ENCODE results near the gene TTC23.

The TTC23 gene

DNA sequence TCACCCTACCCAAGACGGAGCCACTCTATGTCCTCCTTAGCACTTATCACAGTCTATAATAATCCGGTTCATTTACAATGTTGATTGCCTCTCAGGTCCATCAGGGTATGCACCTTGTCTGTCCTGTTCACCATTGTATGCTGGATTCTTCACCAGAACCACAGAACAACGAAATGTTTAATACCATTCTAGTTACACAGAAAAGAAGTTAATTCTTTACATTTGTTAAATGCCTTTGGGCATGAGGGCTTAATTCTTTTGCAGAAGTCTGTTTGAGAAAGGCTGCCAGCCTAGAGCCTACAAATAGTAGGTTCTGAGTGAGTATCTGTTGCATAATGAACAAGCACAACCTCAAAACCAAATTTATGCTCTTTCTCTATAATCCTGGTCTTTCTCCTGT is 22.6 kb downstream of the TTC23 start:
- H3K36me3 ChIP-seq (ENCODE audit: control insufficient read depth in 2 of 2, insufficient read depth in 2 of 2, low read length in 2 of 2), result peaks cover 13 to 24% of the 10 kb centered on the region in 2 donors
- no peak overlapping the region for H3K27ac ChIP-seq (ENCODE audit: low read length)
- H3K9me3 ChIP-seq (ENCODE audit: control insufficient read depth in 2 of 2, low read length in 2 of 2), result no peaks in the 10 kb centered on the region
- H3K9ac ChIP-seq (ENCODE audit: low read length in 2 of 2), result no peak overlapping the region
- no peaks in the 10 kb centered on the region for H3K4me1 ChIP-seq (ENCODE audit: control insufficient read depth, insufficient read depth, low read length)
- H3K4me3 ChIP-seq (ENCODE audit: low read length in 2 of 2), result no peak overlapping the region
- H3K27me3 ChIP-seq (ENCODE audit: control insufficient read depth in 1 of 2, insufficient read depth in 2 of 2, low read length in 2 of 2), result no peaks in the 10 kb centered on the region

DNA sequence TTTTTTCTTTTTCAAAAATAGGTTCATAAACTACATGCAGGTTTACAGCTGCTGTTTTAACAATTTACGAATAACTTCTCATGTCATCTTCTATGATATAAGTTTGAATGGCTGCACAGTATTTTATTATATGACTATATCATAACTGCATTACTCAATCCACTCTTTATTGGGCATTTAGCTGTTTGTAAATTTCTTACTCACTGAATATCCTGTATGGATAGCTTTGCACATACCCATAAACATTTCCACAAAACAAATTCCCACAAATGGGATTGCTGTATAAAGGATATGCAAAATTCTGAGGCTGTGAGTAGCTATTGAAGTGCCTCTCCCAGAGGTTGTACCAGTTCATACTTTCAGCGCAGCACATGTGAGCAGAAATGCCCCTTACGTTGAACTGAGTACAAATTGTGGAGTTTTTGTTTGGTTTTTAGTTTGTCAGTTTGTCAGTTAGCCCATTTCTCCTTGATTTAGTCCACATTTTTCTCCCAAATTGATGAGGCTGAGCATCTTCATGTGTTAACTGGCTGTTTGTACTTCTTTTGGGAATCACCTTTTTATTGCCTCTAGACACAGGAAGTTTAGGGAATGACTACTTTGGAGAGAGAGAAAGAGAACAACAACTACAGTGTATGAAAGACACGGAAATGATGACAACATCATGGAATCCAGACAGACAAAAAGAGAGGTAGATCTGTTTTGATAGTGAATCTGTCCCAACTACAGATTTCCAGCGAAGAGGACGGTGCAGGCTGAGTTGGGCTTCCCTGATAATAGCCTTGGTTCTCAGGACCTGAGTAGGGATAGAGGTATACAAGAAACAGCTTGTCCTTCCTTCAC is 24.8 kb downstream of the TTC23 start:
- Histone ChIP-seq H3K4me1 (ENCODE audit: control insufficient read depth, insufficient read depth, low read length) (no peaks in the 10 kb centered on the region), H3K9me3 (ENCODE audit: control insufficient read depth in 2 of 2, low read length in 2 of 2) (no peaks in the 10 kb centered on the region), H3K9ac (ENCODE audit: low read length in 2 of 2) (no peak overlapping the region), H3K36me3 (ENCODE audit: control insufficient read depth in 2 of 2, insufficient read depth in 2 of 2, low read length in 2 of 2) (peaks cover 20 to 38% of the 10 kb centered on the region in 2 donors), H3K4me3 (ENCODE audit: low read length in 2 of 2) (no peak overlapping the region), H3K27me3 (ENCODE audit: control insufficient read depth in 1 of 2, insufficient read depth in 2 of 2, low read length in 2 of 2) (no peaks in the 10 kb centered on the region), H3K27ac (ENCODE audit: low read length) (no peak overlapping the region)

DNA sequence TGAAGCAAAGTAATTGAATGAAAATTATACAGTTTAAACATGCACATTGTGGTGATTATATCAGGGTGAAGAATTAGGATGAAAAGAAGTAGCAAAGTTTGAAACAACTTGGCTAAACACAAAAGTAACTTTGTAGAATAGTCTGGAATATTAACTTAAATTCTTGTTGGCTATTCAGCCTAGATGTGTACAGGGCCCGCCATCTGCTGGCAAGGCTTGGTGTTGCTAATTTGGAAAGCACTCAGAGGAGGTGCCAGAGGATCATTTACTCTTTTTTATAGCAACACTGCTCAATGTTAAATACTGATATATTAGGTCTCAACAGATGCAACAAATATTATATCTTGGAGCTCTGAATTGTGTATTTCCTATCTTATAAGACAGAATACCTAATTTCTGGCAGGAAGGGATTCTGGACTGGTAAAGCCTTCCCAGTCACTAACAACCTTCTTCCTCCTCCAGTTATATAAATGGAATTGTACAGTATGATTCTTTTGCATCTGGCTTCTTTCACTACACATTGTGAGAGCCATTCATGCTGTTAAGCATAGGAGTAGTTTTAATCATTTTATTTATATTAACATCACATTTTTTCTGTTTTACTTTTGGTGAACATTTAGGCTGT is 36.1 kb downstream of the TTC23 start:
- H3K27me3 ChIP-seq (ENCODE audit: control insufficient read depth in 1 of 2, insufficient read depth in 2 of 2, low read length in 2 of 2), result no peaks in the 10 kb centered on the region
- H3K27ac ChIP-seq (ENCODE audit: low read length), result peak overlapping the region; percentile 88
- H3K9ac ChIP-seq (ENCODE audit: low read length in 2 of 2), result no peak overlapping the region
- no peak overlapping the region for H3K4me3 ChIP-seq (ENCODE audit: low read length in 2 of 2)
- H3K4me1 ChIP-seq (ENCODE audit: control insufficient read depth, insufficient read depth, low read length), result no peaks in the 10 kb centered on the region
- H3K9me3 ChIP-seq (ENCODE audit: control insufficient read depth in 2 of 2, low read length in 2 of 2), result no peaks in the 10 kb centered on the region
- peaks cover 8 to 14% of the 10 kb centered on the region in 2 donors for H3K36me3 ChIP-seq (ENCODE audit: control insufficient read depth in 2 of 2, insufficient read depth in 2 of 2, low read length in 2 of 2)

DNA sequence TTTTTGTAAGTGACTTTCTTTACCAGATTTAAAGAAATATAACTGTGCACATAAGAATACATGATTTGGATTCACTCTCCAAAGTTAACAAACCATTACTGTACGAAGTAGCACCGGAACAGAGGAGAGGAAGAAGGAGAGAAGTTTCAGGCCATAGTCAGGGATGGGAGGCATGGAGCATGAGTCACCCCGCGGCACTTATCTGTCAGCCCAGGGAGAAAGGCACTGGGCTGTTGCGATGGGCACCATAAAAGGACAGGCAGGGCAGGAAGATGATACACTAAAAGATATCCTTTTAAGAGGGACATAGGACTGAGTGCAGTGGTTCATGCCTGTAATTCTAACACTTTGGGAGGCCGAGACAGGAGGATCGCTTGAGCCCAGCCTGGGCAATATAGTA is 37.0 kb downstream of the TTC23 start:
- no peaks in the 10 kb centered on the region for H3K27me3 ChIP-seq (ENCODE audit: control insufficient read depth in 1 of 2, insufficient read depth in 2 of 2, low read length in 2 of 2)
- H3K4me1 ChIP-seq (ENCODE audit: control insufficient read depth, insufficient read depth, low read length), result no peaks in the 10 kb centered on the region
- peaks cover 0 to 9% of the 10 kb centered on the region in 2 donors for H3K36me3 ChIP-seq (ENCODE audit: control insufficient read depth in 2 of 2, insufficient read depth in 2 of 2, low read length in 2 of 2)
- H3K9me3 ChIP-seq (ENCODE audit: control insufficient read depth in 2 of 2, low read length in 2 of 2), result no peaks in the 10 kb centered on the region
- no peak overlapping the region for H3K4me3 ChIP-seq (ENCODE audit: low read length in 2 of 2)
- peak overlapping the region; percentile 88 for H3K27ac ChIP-seq (ENCODE audit: low read length)
- H3K9ac ChIP-seq (ENCODE audit: low read length in 2 of 2), result peak overlapping the region in 1 of 2 donors; percentile 53

DNA sequence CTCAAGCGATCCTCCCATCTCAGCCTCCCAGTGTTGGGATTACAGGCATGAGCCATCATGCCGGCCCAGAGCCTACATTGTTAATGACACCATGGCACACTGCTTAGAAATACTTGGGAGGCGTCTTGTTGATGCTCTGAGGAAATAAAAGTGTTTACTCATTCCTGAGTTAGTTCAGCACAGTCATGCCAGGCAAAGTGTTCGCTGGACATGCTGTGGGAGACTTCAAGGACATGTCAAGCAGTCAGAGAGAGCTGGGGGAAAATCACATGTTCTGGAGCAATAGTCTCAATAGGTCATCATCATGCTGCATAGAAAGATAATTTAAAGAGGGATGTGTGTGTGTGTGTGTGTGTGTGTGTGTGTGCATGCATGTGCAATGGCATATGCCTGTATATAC is 37.5 kb downstream of the TTC23 start:
- Histone ChIP-seq H3K4me3 (ENCODE audit: low read length in 2 of 2) (no peak overlapping the region), H3K27ac (ENCODE audit: low read length) (peak overlapping the region; percentile 88), H3K27me3 (ENCODE audit: control insufficient read depth in 1 of 2, insufficient read depth in 2 of 2, low read length in 2 of 2) (no peaks in the 10 kb centered on the region), H3K9ac (ENCODE audit: low read length in 2 of 2) (peak overlapping the region in 1 of 2 donors; percentile 53), H3K4me1 (ENCODE audit: control insufficient read depth, insufficient read depth, low read length) (no peaks in the 10 kb centered on the region), H3K9me3 (ENCODE audit: control insufficient read depth in 2 of 2, low read length in 2 of 2) (no peaks in the 10 kb centered on the region), H3K36me3 (ENCODE audit: control insufficient read depth in 2 of 2, insufficient read depth in 2 of 2, low read length in 2 of 2) (peaks cover 0 to 9% of the 10 kb centered on the region in 2 donors)

DNA sequence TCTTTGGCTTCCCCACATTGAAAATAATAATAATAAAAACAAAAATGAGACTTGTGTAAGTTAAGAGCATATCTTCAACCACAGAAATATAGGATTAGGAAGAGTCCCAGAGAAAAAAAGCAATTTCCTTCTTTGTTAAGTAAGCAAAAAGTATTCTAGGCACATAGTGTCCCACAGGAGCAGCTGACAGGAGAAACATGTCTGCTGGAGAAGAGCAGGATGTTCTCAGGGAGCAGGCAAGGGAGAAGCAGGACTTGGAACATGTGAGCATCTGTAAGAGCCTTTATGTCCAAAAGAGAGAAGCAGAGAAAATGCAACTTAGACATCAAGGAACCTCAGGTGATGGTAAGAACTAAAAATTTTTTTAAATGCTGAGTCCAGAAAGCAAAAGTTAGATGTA is 39.0 kb downstream of the TTC23 start:
- H3K9me3 ChIP-seq (ENCODE audit: control insufficient read depth in 2 of 2, low read length in 2 of 2), result no peaks in the 10 kb centered on the region
- no peaks in the 10 kb centered on the region for H3K4me1 ChIP-seq (ENCODE audit: control insufficient read depth, insufficient read depth, low read length)
- H3K4me3 ChIP-seq (ENCODE audit: low read length in 2 of 2), result no peak overlapping the region
- peaks cover 0 to 4% of the 10 kb centered on the region in 2 donors for H3K36me3 ChIP-seq (ENCODE audit: control insufficient read depth in 2 of 2, insufficient read depth in 2 of 2, low read length in 2 of 2)
- H3K9ac ChIP-seq (ENCODE audit: low read length in 2 of 2), result no peak overlapping the region
- H3K27me3 ChIP-seq (ENCODE audit: control insufficient read depth in 1 of 2, insufficient read depth in 2 of 2, low read length in 2 of 2), result no peaks in the 10 kb centered on the region
- H3K27ac ChIP-seq (ENCODE audit: low read length), result peak overlapping the region; percentile 88

DNA sequence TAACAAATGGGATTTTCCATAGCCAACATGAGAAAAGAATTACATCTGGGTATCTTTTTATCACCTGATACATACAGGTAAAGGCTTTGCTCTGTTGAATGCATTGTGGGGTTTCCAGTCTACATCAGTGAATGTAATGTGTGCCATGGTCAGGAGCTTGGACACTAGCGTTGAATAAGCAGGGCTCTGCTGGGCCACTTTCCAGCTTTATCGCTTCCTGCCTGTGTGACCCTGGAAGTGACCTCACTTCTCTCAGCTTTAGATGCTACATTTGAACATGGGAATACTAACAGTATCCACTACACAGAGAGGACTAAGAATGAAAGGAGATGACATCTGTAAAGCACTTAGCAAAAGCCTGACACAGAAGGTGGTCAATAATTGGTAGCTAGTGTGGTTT is 40.1 kb downstream of the TTC23 start:
- no peaks in the 10 kb centered on the region for H3K27me3 ChIP-seq (ENCODE audit: control insufficient read depth in 1 of 2, insufficient read depth in 2 of 2, low read length in 2 of 2)
- H3K36me3 ChIP-seq (ENCODE audit: control insufficient read depth in 2 of 2, insufficient read depth in 2 of 2, low read length in 2 of 2), result no peaks in the 10 kb centered on the region
- no peak overlapping the region for H3K4me3 ChIP-seq (ENCODE audit: low read length in 2 of 2)
- H3K9me3 ChIP-seq (ENCODE audit: control insufficient read depth in 2 of 2, low read length in 2 of 2), result no peaks in the 10 kb centered on the region
- no peak overlapping the region for H3K9ac ChIP-seq (ENCODE audit: low read length in 2 of 2)
- H3K4me1 ChIP-seq (ENCODE audit: control insufficient read depth, insufficient read depth, low read length), result no peaks in the 10 kb centered on the region
- no peak overlapping the region for H3K27ac ChIP-seq (ENCODE audit: low read length)

DNA sequence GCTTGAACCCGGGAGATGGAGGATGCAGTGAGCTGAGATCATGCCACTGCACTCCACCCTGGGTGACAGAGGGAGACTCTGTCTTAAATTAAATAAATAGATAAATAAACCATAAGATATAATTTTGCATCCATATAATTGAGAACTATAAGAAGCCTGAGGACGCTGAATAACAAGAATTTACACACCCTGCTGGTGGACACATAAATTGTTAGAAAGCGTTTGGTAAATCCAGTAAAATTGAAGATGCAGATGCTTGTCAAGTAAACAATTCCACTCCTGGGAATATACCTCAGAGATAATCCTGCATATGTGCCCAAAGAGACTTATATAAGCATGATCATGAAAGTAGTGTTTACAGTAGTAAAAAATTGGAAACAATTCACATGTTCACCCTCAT is 41.7 kb downstream of the TTC23 start:
- Histone ChIP-seq H3K36me3 (ENCODE audit: control insufficient read depth in 2 of 2, insufficient read depth in 2 of 2, low read length in 2 of 2) (no peaks in the 10 kb centered on the region), H3K27ac (ENCODE audit: low read length) (no peak overlapping the region), H3K9ac (ENCODE audit: low read length in 2 of 2) (no peak overlapping the region), H3K4me1 (ENCODE audit: control insufficient read depth, insufficient read depth, low read length) (no peaks in the 10 kb centered on the region), H3K9me3 (ENCODE audit: control insufficient read depth in 2 of 2, low read length in 2 of 2) (no peaks in the 10 kb centered on the region), H3K27me3 (ENCODE audit: control insufficient read depth in 1 of 2, insufficient read depth in 2 of 2, low read length in 2 of 2) (no peaks in the 10 kb centered on the region), H3K4me3 (ENCODE audit: low read length in 2 of 2) (no peak overlapping the region)

DNA sequence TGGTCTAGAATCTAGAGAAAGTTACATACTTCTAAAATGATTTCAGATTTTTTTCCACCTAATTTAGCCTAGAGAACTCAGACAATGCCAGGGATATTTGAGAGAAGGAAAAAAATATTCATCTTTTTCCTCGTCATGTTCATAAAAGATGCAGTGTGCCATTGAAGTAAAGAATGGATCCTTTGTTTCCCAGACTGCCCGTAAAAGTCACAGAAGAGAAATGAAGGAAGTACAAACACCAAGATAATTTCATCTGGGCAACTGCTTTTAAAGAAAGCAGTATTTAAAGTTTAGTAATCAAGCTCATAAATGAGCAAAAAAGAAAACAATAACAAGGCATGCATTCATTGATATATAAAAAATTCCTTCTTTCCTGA is 47.2 kb downstream of the TTC23 start:
- H3K4me3 ChIP-seq (ENCODE audit: low read length in 2 of 2), result no peak overlapping the region
- H3K36me3 ChIP-seq (ENCODE audit: control insufficient read depth in 2 of 2, insufficient read depth in 2 of 2, low read length in 2 of 2), result peaks cover 5 to 12% of the 10 kb centered on the region in 2 donors
- H3K4me1 ChIP-seq (ENCODE audit: control insufficient read depth, insufficient read depth, low read length), result no peaks in the 10 kb centered on the region
- no peak overlapping the region for H3K27ac ChIP-seq (ENCODE audit: low read length)
- no peaks in the 10 kb centered on the region for H3K9me3 ChIP-seq (ENCODE audit: control insufficient read depth in 2 of 2, low read length in 2 of 2)
- H3K9ac ChIP-seq (ENCODE audit: low read length in 2 of 2), result no peak overlapping the region
- H3K27me3 ChIP-seq (ENCODE audit: control insufficient read depth in 1 of 2, insufficient read depth in 2 of 2, low read length in 2 of 2), result no peaks in the 10 kb centered on the region

DNA sequence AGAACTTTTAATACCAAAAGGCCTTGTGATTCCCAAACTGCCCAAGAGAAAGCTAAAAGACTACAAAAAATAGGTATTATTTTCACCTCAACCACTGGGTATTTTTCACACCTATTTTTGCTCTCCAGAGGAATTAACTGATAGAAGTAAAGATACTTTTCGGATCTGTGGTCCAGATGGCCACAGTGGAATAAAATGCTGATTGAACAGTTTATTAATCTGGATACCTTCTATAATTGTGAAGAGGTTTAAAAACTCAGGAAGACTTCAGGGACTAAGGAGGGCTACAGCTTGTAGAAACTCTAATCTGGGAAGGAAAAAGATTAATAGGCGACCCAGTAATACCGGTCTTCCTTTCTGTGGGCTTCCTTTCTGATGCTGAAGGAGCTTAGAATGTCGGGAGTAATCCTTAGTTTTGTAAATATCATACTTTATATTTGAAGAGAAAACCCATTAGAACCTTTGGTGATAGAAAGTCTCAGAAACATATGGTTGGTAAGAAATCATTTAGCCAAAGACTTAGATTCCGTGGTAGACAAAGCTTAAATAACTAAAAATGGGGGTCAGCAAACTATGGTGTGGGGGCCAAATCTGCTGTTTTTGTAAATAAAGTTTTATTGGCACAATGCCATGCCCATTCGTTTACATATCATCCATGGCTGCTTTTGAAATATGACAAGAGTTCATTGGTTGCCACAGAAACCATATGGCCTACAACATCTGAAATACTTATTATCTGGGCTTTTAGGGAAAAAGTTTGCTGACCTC is 47.8 kb downstream of the TTC23 start:
- H3K36me3 ChIP-seq (ENCODE audit: control insufficient read depth in 2 of 2, insufficient read depth in 2 of 2, low read length in 2 of 2), result peaks cover 5 to 12% of the 10 kb centered on the region in 2 donors
- H3K9ac ChIP-seq (ENCODE audit: low read length in 2 of 2), result no peak overlapping the region
- H3K4me1 ChIP-seq (ENCODE audit: control insufficient read depth, insufficient read depth, low read length), result no peaks in the 10 kb centered on the region
- H3K27ac ChIP-seq (ENCODE audit: low read length), result no peak overlapping the region
- no peak overlapping the region for H3K4me3 ChIP-seq (ENCODE audit: low read length in 2 of 2)
- no peaks in the 10 kb centered on the region for H3K27me3 ChIP-seq (ENCODE audit: control insufficient read depth in 1 of 2, insufficient read depth in 2 of 2, low read length in 2 of 2)
- H3K9me3 ChIP-seq (ENCODE audit: control insufficient read depth in 2 of 2, low read length in 2 of 2), result no peaks in the 10 kb centered on the region

All from stomach smooth muscle (tissue), 2 donors.